Cardiac fibroblast (primary cell): ENCODE results near the gene STK40.

ENCODE experiments used
- DNase-seq, 2 donors: peaks; one replicate each; pipeline versions ENCODE4 v3.0.0 to v3.0.0-alpha.2; 2010; ENCODE audit warnings: low read depth in 2 of 2
- H3K4me3 ChIP-seq, 2 donors: replicated peaks in 1 of 2; 1 replicate in 1 of 2; 2 replicates in 1 of 2; pipeline ENCODE4 v1.5.1; 2011; ENCODE audit warnings: low read depth in 2 of 2, low read length in 2 of 2, mild to moderate bottlenecking in 2 of 2, moderate library complexity in 1 of 2
- CTCF ChIP-seq: IDR thresholded peaks from one replicate; pipeline ENCODE4 v1.5.1; 2011; ENCODE audit warnings: low read depth, mild to moderate bottlenecking, low read length, inconsistent platforms

STK40 gene

GRCh38 chr1:36386265-36387140 is 779 bp upstream of the STK40 start:
- no peak for TF ChIP-seq CTCF
- DNase-seq: peak; percentile 100
- peak overlapping the region; percentile 43 to 56 for H3K4me3 ChIP-seq

GRCh38 chr1:36384542-36385409 is 948 bp downstream of the STK40 start:
- no peak for TF ChIP-seq CTCF
- peak overlapping the region; percentile 88 to 93 for H3K4me3 ChIP-seq
- peak; percentile 12 to 27 for DNase-seq

- DNase-seq: no peak
- no peak overlapping the region for H3K4me3 ChIP-seq
- no peak for TF ChIP-seq CTCF
Measured at GRCh38 chr1:36383240-36383639, 2.5 kb downstream of the STK40 start.

GRCh38 chr1:36382669-36383068 is 3.1 kb downstream of the STK40 start:
- no peak for DNase-seq
- H3K4me3 ChIP-seq: no peak overlapping the region
- TF ChIP-seq CTCF: no peak

- no peak for TF ChIP-seq CTCF
- no peak overlapping the region for H3K4me3 ChIP-seq
- DNase-seq: no peak
Measured at GRCh38 chr1:36382231-36382630, 3.5 kb downstream of the STK40 start.

GRCh38 chr1:36381405-36381804 is 4.3 kb downstream of the STK40 start:
- no peak for TF ChIP-seq CTCF
- DNase-seq: no peak
- H3K4me3 ChIP-seq: no peak overlapping the region
